WERI-Rb-1 (cell line): ENCODE results near the gene LAMA4.

ENCODE experiments used
- DNase-seq: peaks from one replicate; pipeline ENCODE4 v3.0.0-alpha.2; 2020
- H3K27ac ChIP-seq: fragments of 250-450 bp; sonication (Bioruptor Pico); 2 replicates; pipeline ENCODE4 v1.5.1; 2020; ENCODE audit warnings: mild to moderate bottlenecking, moderate library complexity
- H3K27me3 ChIP-seq: fragments of 250-450 bp; sonication (Bioruptor Pico); 2 replicates; pipeline ENCODE4 v1.5.1; 2021; ENCODE audit warnings: mild to moderate bottlenecking, low read depth, moderate library complexity; ENCODE audit not compliant: insufficient read depth, severe bottlenecking
- H3K36me3 ChIP-seq: fragments of 250-450 bp; sonication (Bioruptor Pico); 2 replicates; pipeline ENCODE4 v1.5.1; 2020; ENCODE audit warnings: mild to moderate bottlenecking, moderate library complexity
- H3K4me3 ChIP-seq: 2 replicates; pipeline ENCODE4 v1.5.1; 2011; ENCODE audit warnings: low read depth, mild to moderate bottlenecking, control low read depth, low read length
- H3K9me3 ChIP-seq: fragments of 250-450 bp; sonication (Bioruptor Pico); 2 replicates; pipeline ENCODE4 v1.5.1; 2021; ENCODE audit warnings: mild to moderate bottlenecking, moderate library complexity; ENCODE audit not compliant: severe bottlenecking
- CTCF ChIP-seq: IDR thresholded peaks from 2 replicates; pipeline ENCODE4 v1.5.1; 2011; ENCODE audit warnings: low read depth, mild to moderate bottlenecking, control low read depth, inconsistent platforms, low read length

Gene LAMA4

DNA sequence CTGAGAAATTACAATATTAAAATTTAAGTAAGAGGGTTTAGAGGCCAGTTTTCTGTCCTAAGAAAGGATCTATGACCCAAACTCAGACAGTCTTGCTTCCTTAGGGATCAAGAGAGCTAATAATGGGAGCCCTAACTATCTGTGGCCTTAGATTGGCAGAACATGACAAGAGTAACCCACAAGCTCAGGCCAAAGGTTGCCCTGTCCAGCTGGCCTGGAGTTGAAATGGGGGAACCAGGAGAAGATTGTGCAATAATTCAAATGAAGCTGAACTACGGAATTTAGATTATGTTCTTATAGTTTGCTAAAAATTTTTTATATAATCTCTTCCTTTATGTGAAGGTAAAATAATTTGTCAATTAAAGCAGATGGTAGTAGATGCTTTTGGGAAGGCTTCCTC, 26.4 kb downstream of the LAMA4 start:
- no peaks in the 10 kb centered on the region for H3K9me3 ChIP-seq
- no peaks in the 10 kb centered on the region for H3K36me3 ChIP-seq
- no peak overlapping the region for H3K27ac ChIP-seq
- DNase-seq, result no peak
- H3K4me3 ChIP-seq, result no peak overlapping the region
- TF ChIP-seq CTCF, result no peak
- H3K27me3 ChIP-seq, result no peaks in the 10 kb centered on the region

GRCh38 chr6:112227411-112227810, 27.0 kb downstream of the LAMA4 start:
- no peaks in the 10 kb centered on the region for H3K36me3 ChIP-seq
- H3K27ac ChIP-seq, result no peak overlapping the region
- no peaks in the 10 kb centered on the region for H3K9me3 ChIP-seq
- no peaks in the 10 kb centered on the region for H3K27me3 ChIP-seq
- no peak for TF ChIP-seq CTCF
- H3K4me3 ChIP-seq, result no peak overlapping the region
- no peak for DNase-seq

GRCh38 chr6:112225691-112226090, 28.7 kb downstream of the LAMA4 start:
- no peaks in the 10 kb centered on the region for H3K36me3 ChIP-seq
- H3K27me3 ChIP-seq, result peaks cover 4% of the 10 kb centered on the region
- H3K27ac ChIP-seq, result no peak overlapping the region
- DNase-seq, result no peak
- H3K4me3 ChIP-seq, result no peak overlapping the region
- TF ChIP-seq CTCF, result no peak
- H3K9me3 ChIP-seq, result no peaks in the 10 kb centered on the region

DNA sequence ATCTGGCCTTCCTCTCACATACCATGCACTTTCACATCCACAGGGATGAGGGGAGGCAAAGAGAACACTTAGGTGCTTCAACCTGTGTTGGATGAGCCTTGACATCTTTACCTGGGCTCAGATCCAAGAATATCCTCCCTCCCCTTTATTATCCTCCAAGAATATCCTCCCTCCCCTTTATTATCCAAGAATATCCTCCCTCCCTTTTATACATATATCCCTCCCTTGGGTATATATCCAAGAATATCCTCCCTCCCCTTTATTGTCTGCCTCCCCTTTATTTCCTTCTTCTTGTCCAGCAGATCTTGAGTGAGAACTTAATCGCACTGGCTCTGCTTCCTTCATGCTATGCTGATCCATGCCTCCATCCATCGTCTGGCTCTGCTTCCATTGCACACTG, 30.3 kb downstream of the LAMA4 start:
- Histone ChIP-seq H3K36me3 (no peaks in the 10 kb centered on the region), H3K27ac (no peak overlapping the region), H3K27me3 (peaks cover 4% of the 10 kb centered on the region), H3K9me3 (no peaks in the 10 kb centered on the region), H3K4me3 (no peak overlapping the region)
- no peak for DNase-seq
- no peak for TF ChIP-seq CTCF

DNA sequence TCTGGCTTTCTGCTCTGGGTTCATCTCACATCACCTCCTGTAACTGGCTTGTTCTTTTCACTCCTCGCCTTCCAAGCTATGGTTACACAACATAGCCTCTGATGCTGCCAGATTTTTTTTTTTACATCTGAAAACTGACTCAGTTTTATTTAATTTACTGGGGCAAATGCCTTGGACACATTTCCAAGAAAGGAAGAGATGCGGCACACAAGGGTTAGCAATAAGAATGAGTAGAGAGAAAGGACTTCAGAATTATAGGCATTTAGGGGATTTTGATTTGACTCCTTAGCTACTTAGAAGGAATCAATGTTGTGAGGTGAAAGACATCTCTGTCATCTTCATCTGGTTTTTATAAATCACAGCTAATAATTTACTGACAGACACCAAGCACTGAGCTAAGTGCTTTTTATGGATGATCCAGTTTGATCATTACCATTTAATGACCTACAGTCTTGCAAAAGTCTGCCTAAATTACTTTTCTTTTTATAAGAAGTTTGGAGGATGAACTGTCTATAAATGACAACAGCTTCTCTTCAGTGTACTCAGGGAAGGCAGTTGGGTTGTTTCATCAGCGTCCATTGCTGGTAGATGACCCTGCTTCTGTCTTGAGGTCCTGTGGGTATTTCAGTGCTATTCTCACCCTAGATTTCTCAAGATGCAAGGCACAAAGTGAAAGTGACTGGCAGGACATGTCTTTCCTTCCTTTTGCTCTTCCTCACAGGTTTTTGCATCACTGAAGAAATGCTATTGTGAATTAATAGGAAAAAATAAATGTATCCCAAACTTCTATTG, 31.1 kb downstream of the LAMA4 start:
- TF ChIP-seq CTCF, result no peak
- H3K9me3 ChIP-seq, result no peaks in the 10 kb centered on the region
- peaks cover 4% of the 10 kb centered on the region for H3K27me3 ChIP-seq
- H3K27ac ChIP-seq, result no peak overlapping the region
- no peaks in the 10 kb centered on the region for H3K36me3 ChIP-seq
- H3K4me3 ChIP-seq, result no peak overlapping the region
- DNase-seq, result no peak
